PFSK-1 (cell line): ENCODE results near the gene ASCC3.

Experiments used
- FOXP2 ChIP-seq: optimal IDR thresholded peaks from 2 replicates; pipeline ENCODE3; 2011; ENCODE audit warnings: borderline replicate concordance, control low read depth, inconsistent platforms; ENCODE audit not compliant: insufficient read depth; ENCODE audit errors: extremely low read length, extremely low read depth
- POLR2AphosphoS5 ChIP-seq: IDR thresholded peaks from 2 replicates; pipeline ENCODE4 v1.6.1; 2012; ENCODE audit warnings: low read depth, mild to moderate bottlenecking, control low read depth, low read length, moderate library complexity
- SIN3A ChIP-seq: IDR thresholded peaks from 2 replicates; pipeline ENCODE4 v1.6.1; 2012; ENCODE audit warnings: mild to moderate bottlenecking, low read length, moderate library complexity, borderline replicate concordance; ENCODE audit not compliant: insufficient read depth
- TAF1 ChIP-seq: IDR thresholded peaks from 2 replicates; pipeline ENCODE4 v1.6.1; 2012; ENCODE audit warnings: low read length, control low read depth, borderline replicate concordance; ENCODE audit not compliant: insufficient read depth
- TF ChIP-seq, protein P1 (sequence below), 2 experiments: IDR thresholded peaks; 2 replicates each; pipeline versions ENCODE4 v1.6.1 to v1.8.0; 2011 to 2012; ENCODE audit warnings: low read depth in 2 of 2, low read length in 2 of 2, control low read depth in 1 of 2, inconsistent platforms in 1 of 2, mild to moderate bottlenecking in 1 of 2, moderate library complexity in 1 of 2; ENCODE audit not compliant: insufficient read depth in 1 of 2

The ASCC3 gene

GRCh38 chr6:100818066-100818465 is 63.1 kb downstream of the ASCC3 start:
- TF ChIP-seq POLR2AphosphoS5, result no peak

- TF ChIP-seq TAF1, result no peak
- TF ChIP-seq FOXP2, result no peak
- no peak for TF ChIP-seq POLR2AphosphoS5
- TF ChIP-seq, protein P1, sequence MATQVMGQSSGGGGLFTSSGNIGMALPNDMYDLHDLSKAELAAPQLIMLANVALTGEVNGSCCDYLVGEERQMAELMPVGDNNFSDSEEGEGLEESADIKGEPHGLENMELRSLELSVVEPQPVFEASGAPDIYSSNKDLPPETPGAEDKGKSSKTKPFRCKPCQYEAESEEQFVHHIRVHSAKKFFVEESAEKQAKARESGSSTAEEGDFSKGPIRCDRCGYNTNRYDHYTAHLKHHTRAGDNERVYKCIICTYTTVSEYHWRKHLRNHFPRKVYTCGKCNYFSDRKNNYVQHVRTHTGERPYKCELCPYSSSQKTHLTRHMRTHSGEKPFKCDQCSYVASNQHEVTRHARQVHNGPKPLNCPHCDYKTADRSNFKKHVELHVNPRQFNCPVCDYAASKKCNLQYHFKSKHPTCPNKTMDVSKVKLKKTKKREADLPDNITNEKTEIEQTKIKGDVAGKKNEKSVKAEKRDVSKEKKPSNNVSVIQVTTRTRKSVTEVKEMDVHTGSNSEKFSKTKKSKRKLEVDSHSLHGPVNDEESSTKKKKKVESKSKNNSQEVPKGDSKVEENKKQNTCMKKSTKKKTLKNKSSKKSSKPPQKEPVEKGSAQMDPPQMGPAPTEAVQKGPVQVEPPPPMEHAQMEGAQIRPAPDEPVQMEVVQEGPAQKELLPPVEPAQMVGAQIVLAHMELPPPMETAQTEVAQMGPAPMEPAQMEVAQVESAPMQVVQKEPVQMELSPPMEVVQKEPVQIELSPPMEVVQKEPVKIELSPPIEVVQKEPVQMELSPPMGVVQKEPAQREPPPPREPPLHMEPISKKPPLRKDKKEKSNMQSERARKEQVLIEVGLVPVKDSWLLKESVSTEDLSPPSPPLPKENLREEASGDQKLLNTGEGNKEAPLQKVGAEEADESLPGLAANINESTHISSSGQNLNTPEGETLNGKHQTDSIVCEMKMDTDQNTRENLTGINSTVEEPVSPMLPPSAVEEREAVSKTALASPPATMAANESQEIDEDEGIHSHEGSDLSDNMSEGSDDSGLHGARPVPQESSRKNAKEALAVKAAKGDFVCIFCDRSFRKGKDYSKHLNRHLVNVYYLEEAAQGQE (IDR thresholded peaks at IDR 0.05; ENCODE audit: insufficient read depth in 1 of 2, low read depth in 2 of 2, low read length in 2 of 2), result no peak
- no peak for TF ChIP-seq SIN3A
Observed at GRCh38 chr6:100810015-100810414, 71.1 kb downstream of the ASCC3 start.

GRCh38 chr6:100809346-100809745 is 71.8 kb downstream of the ASCC3 start:
- TF ChIP-seq, protein P1 (IDR thresholded peaks at IDR 0.05; ENCODE audit: insufficient read depth in 1 of 2, low read depth in 2 of 2, low read length in 2 of 2), result no peak
- TF ChIP-seq TAF1 (no peak), POLR2AphosphoS5 (no peak), SIN3A (no peak), FOXP2 (no peak)

DNA sequence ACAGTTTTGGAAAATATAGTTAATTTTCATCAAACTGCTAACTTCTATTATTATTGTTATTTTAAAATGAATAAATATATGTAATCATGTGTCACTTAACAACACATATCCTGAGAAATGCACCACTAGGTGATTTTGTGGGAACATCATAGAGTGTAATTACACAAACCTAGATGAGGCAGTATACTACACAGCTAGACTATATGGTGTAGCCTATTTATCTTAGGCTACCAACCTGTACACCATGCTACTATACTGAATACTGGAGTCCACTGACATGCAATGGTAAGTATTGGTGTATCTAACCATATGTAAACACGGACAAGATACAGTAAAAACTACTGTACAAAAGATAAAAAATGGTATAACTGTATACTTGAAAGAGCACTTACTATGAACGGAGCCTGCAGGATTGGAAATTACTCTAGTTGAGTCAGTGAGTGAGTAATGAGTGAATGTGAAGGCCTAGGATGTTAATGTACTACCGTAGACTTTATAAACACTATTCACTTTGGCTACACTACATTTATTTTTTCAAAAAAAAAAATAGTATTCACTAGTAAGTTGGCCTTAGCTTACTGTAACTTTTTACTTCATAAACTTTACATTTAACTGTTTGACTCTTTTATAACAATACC is 72.4 kb downstream of the ASCC3 start:
- TF ChIP-seq POLR2AphosphoS5 (no peak), TAF1 (no peak), SIN3A (no peak), FOXP2 (no peak)
- TF ChIP-seq, protein P1 (IDR thresholded peaks at IDR 0.05; ENCODE audit: insufficient read depth in 1 of 2, low read depth in 2 of 2, low read length in 2 of 2), result no peak

DNA sequence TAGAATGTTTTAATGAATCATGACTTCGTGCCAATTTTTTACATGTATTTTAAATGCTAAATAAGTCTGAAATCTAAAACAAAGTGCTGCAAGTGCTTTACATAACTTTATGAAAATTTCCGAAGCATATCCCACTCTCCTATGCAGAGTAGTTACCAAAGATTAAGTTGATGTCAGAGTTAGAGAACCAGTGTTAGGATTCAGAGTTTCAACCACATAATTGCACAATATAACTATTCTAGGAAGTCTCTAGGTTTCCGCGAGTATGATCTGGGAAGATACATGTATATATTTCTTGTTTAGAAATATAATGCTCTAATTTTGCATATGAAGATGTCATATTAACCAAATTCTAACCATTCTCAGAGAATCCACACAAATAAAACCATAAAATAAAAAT is 74.8 kb downstream of the ASCC3 start:
- no peak for TF ChIP-seq FOXP2
- TF ChIP-seq SIN3A, result no peak
- TF ChIP-seq, protein P1 (IDR thresholded peaks at IDR 0.05; ENCODE audit: insufficient read depth in 1 of 2, low read depth in 2 of 2, low read length in 2 of 2), result no peak
- TF ChIP-seq POLR2AphosphoS5, result no peak
- no peak for TF ChIP-seq TAF1
